Fibroblast of skin of abdomen (primary cell): ENCODE data around the gene PPY.
A peak's percentile ranks its signal among the peaks of the same experiment; 100 is the strongest.
"Not testable (repeated sequence)": the region's sequence is repeated elsewhere in the genome, so short reads cannot be mapped to it uniquely, and the experiment has no call there.

Experiments used
- DNase-seq: peaks from one replicate; pipeline ENCODE4 v3.0.0-alpha.2; 2013

Gene PPY

DNA sequence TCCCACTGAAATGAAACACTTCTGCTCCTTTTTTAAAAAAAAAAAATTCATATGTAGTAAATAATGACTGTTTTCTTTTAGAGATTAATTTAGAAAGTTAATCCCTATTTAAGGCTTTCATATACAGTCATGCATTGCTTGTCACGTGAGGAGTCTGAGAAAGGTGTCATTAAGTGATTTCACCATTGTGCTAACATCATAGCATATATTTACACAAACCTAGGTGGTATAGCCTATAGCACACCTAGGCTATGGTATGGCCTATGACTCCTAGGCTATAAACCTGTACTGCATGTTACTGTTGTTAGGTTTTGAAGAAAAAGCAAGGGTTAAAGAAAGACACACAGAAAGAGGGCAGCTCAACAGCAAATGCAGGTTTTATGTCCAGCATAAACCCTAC lies 13.7 kb downstream of the PPY start:
- DNase-seq = no peak

- not testable (repeated sequence) for DNase-seq
Observed at GRCh38 chr17:43927929-43928328, 14.3 kb downstream of the PPY start.

GRCh38 chr17:43927060-43927864 lies 15.0 kb downstream of the PPY start:
- no peak for DNase-seq

GRCh38 chr17:43924558-43924957 lies 17.7 kb downstream of the PPY start:
- DNase-seq = no peak

- no peak for DNase-seq
Observed at GRCh38 chr17:43920500-43921095, 21.7 kb downstream of the PPY start.

DNA sequence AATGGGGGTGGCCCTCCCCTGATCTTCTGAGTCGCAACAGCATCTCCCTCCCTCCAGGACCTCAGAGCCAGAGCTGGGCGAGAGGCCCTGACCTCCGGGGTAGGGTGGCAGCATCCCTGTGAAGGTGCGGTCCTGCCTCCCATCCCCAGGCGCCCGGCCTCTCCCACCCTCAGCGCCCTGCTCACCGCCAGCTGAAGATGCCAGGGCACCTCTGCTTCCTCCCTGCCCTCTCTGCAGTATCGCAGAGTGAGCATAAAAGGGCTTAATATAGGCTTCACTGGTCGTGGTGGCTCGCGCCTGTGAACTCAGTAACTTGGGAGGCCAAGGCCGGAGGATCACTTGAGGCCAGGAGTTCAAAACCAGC lies 24.3 kb downstream of the PPY start:
- DNase-seq = no peak

DNA sequence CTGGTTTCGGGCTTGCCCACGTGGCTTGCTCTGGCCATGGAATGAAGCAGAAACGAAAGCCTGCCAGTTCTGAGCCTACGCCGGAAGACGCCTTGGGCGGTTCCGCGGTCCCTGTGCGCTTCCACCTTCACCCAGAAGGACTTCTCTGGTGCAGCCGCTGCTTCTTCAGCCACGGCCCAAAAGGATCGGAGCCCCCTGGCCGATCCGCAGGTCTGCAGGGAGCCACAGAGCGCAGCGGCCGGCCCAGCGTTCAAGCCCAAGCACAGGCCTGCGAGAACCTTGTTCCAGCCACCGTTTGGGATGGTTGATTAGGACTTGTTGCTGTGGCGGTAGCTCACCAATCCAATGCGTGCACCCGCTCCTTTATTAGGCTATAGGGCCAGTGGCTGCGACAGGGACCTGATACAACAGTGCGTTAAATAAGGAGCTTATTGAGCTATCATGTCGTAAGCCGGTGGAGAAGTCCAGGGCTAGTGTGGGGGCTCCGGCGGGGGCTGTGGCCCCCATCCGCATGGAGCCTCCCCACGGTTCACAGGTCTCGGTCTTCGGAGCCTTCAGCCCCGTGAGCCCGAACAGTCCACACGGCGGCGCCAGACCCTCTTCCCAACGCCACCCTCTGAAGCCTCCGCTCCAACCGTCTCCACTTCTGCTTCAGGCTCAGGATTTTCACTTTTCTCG lies 24.8 kb downstream of the PPY start:
- DNase-seq = no peak

DNA sequence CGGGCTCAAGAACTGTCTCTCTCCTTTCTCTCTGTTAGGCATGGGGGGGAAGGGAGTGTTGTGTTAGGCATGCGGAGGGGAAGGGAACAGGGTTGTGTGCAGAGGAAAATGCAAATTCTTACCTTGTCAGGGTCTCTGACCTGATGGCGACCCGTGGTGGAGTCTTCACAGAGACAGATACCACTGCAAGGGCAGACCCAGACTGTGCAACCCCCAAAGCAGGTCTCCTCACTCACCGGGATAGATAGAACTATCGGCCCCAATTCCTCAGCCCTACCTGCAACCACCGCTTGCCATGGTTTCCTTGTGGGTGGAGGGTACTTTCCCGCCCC lies 25.3 kb downstream of the PPY start:
- no peak for DNase-seq

GRCh38 chr17:43916385-43916784 lies 25.9 kb downstream of the PPY start:
- DNase-seq = no peak

GRCh38 chr17:43915559-43915958 lies 26.7 kb downstream of the PPY start:
- no peak for DNase-seq

GRCh38 chr17:43914451-43914850 lies 27.8 kb downstream of the PPY start:
- DNase-seq = no peak

DNA sequence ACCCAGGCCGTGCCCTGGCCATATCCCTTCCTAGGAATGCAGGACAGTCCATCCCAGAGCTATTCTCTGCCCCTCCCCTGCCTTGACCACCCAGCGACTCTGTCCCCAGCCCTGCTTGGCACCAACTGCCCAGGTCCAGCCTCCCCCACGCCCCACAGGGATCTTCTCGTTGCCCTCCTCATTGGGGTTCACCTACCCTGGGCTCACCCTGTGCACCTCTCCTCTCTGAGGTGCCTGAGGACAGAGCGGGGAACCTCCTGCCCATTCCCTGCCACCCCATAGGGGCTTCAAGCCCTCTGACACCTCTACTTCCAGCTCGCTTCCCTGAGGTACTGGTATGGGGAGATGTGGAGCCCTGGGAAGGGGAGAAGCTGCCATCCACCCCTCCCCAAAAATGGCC lies 28.7 kb downstream of the PPY start:
- no peak for DNase-seq

DNA sequence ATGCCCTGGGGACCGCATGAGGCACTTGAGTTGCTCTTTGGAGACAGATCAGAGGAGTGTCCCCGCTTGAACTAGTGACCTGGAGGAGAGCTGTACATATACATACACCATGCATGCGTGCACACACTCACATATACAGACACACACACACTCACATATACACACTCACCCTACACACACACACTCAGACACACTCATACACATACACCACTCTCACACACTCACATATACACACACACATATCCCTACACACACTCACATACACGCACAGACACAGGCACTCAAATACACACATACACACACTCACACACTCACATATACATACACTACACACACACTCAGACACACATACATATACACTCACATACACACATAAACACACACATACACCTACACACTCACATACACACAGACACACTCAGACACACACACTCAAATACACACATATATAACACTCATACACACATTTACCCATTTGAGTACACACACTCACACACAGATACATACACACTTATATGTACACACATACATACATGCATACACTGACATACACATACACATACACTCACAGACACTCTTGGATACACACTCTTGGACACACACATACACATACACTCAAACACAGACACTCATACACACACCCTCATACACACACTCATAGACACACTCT lies 29.5 kb downstream of the PPY start:
- no peak for DNase-seq

DNA sequence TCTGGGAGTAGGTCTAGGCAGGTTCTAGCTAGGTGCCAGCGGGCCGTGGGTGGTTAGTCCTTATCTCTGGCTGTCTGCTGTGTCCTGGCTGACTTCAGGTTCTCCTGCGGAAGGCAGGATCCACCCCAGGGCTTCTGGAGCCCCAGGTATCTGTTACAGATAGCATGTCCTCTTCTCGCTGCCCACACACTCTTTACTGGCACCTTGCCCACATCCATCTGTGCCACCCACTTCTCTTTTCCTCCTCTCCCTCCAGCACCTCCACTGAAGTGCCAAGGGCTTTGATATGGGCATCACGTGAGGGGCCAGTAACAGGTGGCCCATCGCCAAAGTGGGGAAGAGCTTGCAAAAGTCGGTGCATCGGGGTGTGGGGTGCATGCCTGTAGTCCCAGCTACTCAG lies 30.4 kb downstream of the PPY start:
- DNase-seq = no peak

GRCh38 chr17:43909537-43910231 lies 32.6 kb downstream of the PPY start:
- no peak for DNase-seq

- peak; percentile 71 for DNase-seq
Observed at GRCh38 chr17:43907998-43908721, 34.1 kb downstream of the PPY start.

GRCh38 chr17:43907425-43907981 lies 34.8 kb downstream of the PPY start, which contains the start of gene MPP2:
Gene MPP2, minus strand, starts transcription at chr17:43907536. Its CDS starts 3,076 bp downstream, at chr17:43904460.
- DNase-seq = peak; percentile 72

DNA sequence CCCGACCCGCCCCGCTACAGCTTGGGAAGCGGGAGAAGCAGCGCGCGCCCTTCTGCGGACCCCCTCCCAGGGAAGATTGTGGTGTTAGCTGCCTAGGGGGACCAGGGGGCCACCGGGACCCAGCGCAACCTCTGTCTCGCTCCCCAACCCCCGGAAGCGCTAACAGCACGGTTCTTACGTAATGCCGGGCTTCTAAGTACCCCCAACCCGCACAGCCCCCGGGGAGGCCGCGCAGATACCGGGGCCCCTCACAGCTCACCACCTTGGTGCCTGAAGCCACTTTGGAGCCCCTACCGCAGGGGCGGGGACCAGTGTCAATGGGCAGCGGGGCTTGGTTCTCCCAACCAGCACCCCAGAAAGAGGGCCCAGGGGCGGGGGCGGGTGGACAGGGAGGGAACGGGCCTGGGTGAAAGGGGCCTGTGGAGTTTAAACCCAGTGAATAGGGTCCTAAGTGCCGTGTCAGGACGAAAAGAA lies 35.3 kb downstream of the PPY start:
- no peak for DNase-seq

GRCh38 chr17:43905985-43906852 lies 36.1 kb downstream of the PPY start:
- peak; percentile 62 for DNase-seq

DNA sequence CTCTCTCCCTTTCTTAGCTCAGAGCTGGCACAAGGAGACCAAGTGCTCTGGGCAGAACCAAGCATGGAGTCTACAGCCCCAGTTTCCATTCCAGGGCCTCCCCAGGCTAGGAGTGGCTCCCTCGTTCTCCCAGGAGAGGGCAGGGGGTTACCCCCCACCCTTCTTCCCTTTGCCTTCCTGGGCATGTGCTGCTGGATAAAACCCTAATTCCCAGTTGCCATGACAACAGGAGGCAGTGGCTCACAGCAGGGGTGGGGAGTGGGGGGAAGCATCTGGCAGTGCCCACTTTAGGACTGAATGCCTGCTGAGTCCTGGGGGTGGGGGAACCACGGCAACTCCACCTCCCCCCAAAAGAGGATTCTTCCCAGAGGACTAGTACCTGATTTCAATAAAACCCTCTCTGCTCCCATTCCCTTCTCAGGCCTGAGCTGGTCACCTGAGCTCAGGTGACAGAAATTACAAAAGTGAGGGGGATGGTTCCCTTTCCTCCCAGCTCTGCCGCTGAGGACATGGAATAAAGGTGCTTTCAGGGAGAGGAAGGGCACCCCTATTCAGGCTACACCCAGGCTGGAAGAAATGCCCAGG lies 36.8 kb downstream of the PPY start:
- DNase-seq = no peak
